ENCODE measurements around the gene EPS15.

GRCh38 chr1:51464828-51465227 is 54.2 kb downstream of the EPS15 start:
- no peak for TF ChIP-seq CTCF (IDR thresholded peaks at IDR 0.05; ENCODE audit: insufficient read depth, low read length, poor library complexity, severe bottlenecking)
- TF ChIP-seq EZH2phosphoT487 (conservative IDR thresholded peaks at IDR 0.05; ENCODE audit: low read length), result no peak
